ENCODE data around the gene DDX42.
"Not testable (repeated sequence)": the region's sequence is repeated elsewhere in the genome, so short reads cannot be mapped to it uniquely, and the experiment has no call there.

Gene DDX42

DNA sequence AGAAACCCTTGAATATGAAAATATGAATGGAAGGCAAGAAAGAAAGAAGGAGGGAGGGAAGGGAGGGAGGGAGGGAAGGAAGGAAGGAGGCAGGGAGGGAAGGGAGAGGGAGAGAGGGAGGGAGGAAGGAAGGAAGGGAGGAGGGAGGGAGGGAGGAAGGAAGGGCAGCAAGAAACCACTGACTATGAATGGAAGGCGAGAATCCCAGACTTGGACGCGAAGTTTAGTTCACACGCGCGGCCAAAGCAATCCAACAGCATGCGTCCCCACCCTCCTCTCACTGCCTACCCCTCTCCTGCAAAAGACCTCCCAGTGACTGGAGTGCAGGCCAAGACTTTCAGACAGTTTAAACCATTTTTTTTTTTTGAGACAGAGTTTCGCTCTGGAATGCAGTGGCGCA is 76.4 kb downstream of the DDX42 start:
- TF ChIP-seq TAF1 (IDR thresholded peaks at IDR 0.05; ENCODE audit: low read depth, low read length) (no peak), POU2F2 (IDR thresholded peaks at IDR 0.05; ENCODE audit: low read depth, low read length) (no peak), SPI1 (IDR thresholded peaks at IDR 0.05; ENCODE audit: low read depth, low read length) (no peak), POLR2A (IDR thresholded peaks at IDR 0.05; ENCODE audit: low read depth, low read length) (no peak), POLR2AphosphoS5 (IDR thresholded peaks at IDR 0.05; ENCODE audit: low read depth, low read length) (no peak), PAX5 (IDR thresholded peaks at IDR 0.05; ENCODE audit: insufficient read depth, low read length, severe bottlenecking) (no peak)
- no peak for DNase-seq (ENCODE audit: insufficient read length, low spot score)
- FAIRE-seq: no peak

- TF ChIP-seq POU2F2 (IDR thresholded peaks at IDR 0.05; ENCODE audit: low read depth, low read length) (no peak), SPI1 (IDR thresholded peaks at IDR 0.05; ENCODE audit: low read depth, low read length) (no peak), PAX5 (IDR thresholded peaks at IDR 0.05; ENCODE audit: insufficient read depth, low read length, severe bottlenecking) (no peak), POLR2A (IDR thresholded peaks at IDR 0.05; ENCODE audit: low read depth, low read length) (no peak), TAF1 (IDR thresholded peaks at IDR 0.05; ENCODE audit: low read depth, low read length) (no peak), POLR2AphosphoS5 (IDR thresholded peaks at IDR 0.05; ENCODE audit: low read depth, low read length) (no peak)
- FAIRE-seq (no peak), DNase-seq (ENCODE audit: insufficient read length, low spot score) (no peak)
Measured at GRCh38 chr17:63853260-63853659, 79.3 kb downstream of the DDX42 start.

DNA sequence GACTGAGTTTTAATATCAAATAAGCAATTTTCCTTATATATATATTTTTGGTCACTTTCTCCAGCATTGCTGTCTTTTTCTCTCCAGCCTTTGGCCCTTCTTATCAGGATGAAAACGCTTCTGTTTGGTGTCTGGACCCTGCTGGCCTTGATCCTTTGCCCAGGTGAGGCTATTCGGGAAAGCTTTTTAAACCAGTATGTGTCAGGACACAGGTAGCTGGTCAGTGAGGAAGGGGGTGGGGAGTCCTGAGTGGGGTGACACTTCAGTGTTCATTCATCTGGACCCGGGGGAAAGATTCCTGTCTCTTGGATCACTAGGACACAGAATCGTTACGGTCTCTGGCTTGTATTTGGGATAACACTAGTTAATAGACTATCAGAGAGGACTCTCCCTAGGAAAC is 80.7 kb downstream of the DDX42 start:
- FAIRE-seq: no peak
- DNase-seq (ENCODE audit: insufficient read length, low spot score): no peak
- TF ChIP-seq POLR2AphosphoS5 (IDR thresholded peaks at IDR 0.05; ENCODE audit: low read depth, low read length): no peak

DNA sequence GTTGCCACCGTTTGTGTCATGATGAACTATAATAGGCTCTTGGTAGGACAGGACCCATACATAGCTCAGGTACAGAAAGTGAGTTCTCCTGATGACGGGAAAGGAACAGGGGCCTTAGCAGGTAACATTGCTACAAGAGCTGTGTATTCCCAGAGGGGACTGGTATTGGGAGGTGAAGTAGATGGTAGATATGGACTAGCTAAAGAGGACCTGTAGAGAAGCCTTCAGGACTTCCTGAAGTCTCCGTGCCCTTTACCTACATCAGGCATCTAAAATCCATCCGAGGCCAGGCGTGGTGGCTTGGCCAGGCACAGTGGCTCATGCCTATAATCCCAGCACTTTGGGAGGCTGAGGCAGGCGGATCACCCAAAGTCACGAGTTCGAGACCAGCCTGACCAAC is 81.2 kb downstream of the DDX42 start:
- no peak for FAIRE-seq
- TF ChIP-seq SPI1 (IDR thresholded peaks at IDR 0.05; ENCODE audit: low read depth, low read length) (no peak), TAF1 (IDR thresholded peaks at IDR 0.05; ENCODE audit: low read depth, low read length) (no peak), POLR2A (IDR thresholded peaks at IDR 0.05; ENCODE audit: low read depth, low read length) (no peak), PAX5 (IDR thresholded peaks at IDR 0.05; ENCODE audit: insufficient read depth, low read length, severe bottlenecking) (no peak), POLR2AphosphoS5 (IDR thresholded peaks at IDR 0.05; ENCODE audit: low read depth, low read length) (no peak), POU2F2 (IDR thresholded peaks at IDR 0.05; ENCODE audit: low read depth, low read length) (no peak)

DNA sequence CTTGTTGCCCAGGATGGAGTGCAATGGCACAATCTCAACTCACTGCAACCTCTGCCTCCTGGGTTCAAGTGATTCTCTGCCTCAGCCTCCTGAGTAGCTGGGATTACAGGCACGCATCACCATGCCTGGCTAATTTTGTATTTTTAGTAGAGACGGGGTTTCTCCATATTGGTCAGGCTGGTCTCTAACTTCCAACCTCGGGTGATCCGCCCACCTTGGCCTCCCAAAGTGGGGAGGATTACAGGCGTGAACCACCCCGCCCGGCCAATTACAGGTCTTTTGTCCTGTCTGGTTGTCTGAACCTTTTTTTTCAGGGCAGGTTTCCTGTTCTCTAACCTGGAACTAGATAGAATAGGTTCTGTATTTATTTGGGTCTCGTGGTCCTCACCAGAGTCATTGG is 82.5 kb downstream of the DDX42 start:
- not testable (repeated sequence) for FAIRE-seq

More for the DNA sequence above, 81.2 kb downstream of the DDX42 start:
- no peak for DNase-seq (ENCODE audit: insufficient read length, low spot score)

DNA sequence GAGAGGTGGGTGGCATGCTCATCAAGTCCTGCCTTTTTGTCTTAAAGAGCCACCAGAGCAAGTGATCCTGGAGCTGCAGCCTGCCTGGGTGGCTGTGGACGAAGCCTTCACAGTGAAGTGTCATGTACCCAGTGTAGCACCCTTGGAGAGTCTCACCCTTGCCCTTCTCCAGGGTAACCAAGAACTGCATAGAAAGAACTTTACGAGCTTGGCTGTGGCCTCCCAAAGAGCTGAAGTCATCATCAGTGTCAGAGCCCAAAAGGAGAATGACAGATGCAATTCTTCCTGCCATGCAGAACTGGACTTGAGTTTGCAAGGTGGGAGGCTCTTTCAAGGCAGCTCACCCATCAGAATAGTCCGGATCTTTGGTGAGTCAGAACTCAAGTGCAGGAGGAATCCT is 85.3 kb downstream of the DDX42 start:
- DNase-seq (ENCODE audit: insufficient read length, low spot score) (no peak), FAIRE-seq (no peak)
- TF ChIP-seq POLR2A (IDR thresholded peaks at IDR 0.05; ENCODE audit: low read depth, low read length): no peak

More for the DNA sequence above, 82.5 kb downstream of the DDX42 start:
- not testable (repeated sequence) for DNase-seq (ENCODE audit: insufficient read length, low spot score)

GRCh38 chr17:63866625-63867024 is 92.7 kb downstream of the DDX42 start:
- not testable (repeated sequence) for FAIRE-seq; DNase-seq (ENCODE audit: insufficient read length, low spot score)
